ENCODE measurements around the gene C7orf33.

Gene C7orf33

GRCh38 chr7:148630078-148630477 is 39.5 kb downstream of the C7orf33 start:
- DNase-seq, result no peak

- DNase-seq, result no peak
Observed at GRCh38 chr7:148633761-148634160, 43.2 kb downstream of the C7orf33 start.

- DNase-seq, result no peak
Observed at GRCh38 chr7:148637094-148637493, 46.5 kb downstream of the C7orf33 start.

GRCh38 chr7:148645898-148646297 is 55.3 kb downstream of the C7orf33 start:
- no peak for DNase-seq

GRCh38 chr7:148650232-148650858 is 59.8 kb downstream of the C7orf33 start:
- no peak for DNase-seq

GRCh38 chr7:148652773-148653172 is 62.2 kb downstream of the C7orf33 start:
- DNase-seq, result no peak

GRCh38 chr7:148657929-148658328 is 67.4 kb downstream of the C7orf33 start:
- DNase-seq, result no peak

GRCh38 chr7:148661471-148661870 is 70.9 kb downstream of the C7orf33 start:
- no peak for DNase-seq

- no peak for DNase-seq
Observed at GRCh38 chr7:148662646-148663045, 72.1 kb downstream of the C7orf33 start.

GRCh38 chr7:148664324-148664723 is 73.8 kb downstream of the C7orf33 start:
- DNase-seq, result no peak

- no peak for DNase-seq
Observed at GRCh38 chr7:148665221-148665620, 74.7 kb downstream of the C7orf33 start.
